GM18502 (cell line): ENCODE results near the gene AURKB.

Experiments
- ATAC-seq: cut with Tn5 transposase; IDR thresholded peaks from one replicate; pipeline ENCODE4 v1.9.1; 2021; ENCODE audit warnings: mild to moderate bottlenecking; ENCODE audit not compliant: unreplicated experiment, poor library complexity

AURKB gene

DNA sequence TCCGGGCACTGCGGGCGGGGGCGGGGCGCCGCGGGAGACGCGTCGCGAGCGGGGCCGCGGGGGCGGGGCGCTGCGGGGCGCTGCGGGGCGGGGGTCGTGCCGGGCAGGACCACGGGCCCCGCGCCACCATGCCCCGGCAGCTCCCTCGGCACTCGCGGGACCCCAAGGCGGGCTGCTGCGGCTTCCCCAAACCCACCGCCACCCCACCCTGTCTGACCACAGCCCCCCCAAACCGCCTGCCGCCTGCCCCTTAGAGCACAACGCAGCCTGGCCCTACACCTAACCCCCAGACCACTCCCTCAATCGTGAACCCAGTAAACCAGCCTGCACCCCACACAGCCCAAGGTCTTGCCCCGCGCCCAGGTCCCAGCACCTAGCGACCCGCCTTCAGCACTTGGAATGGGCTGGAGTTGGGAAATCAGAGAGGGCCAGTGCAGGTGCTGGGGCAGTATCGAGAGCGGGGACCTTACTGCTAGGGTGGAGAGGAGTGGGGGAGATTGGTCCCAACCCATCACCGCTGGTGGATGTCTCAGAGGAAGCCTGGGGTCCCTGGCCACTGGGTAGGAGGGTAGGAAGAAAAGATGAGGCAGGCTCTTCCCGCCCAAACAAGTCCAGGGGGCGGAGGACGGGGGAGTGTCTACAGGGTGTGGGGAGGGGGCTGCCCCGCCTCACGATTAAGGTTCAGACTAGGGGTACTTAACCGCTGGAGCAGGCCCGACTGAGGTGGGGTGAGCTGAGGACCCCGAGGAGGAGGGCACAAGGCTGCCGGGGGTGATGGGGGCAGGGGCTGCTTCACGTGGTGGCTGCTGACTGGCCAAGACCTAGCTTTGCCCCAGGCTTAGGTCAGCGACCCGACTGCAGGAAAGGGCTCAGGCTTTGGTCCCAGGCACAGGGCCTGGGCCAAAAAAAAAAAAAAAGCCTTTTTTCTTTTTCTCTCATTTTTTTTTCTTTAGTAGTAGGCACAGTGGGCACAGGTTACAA, 47.1 kb downstream of the AURKB start:
- no peak for ATAC-seq

DNA sequence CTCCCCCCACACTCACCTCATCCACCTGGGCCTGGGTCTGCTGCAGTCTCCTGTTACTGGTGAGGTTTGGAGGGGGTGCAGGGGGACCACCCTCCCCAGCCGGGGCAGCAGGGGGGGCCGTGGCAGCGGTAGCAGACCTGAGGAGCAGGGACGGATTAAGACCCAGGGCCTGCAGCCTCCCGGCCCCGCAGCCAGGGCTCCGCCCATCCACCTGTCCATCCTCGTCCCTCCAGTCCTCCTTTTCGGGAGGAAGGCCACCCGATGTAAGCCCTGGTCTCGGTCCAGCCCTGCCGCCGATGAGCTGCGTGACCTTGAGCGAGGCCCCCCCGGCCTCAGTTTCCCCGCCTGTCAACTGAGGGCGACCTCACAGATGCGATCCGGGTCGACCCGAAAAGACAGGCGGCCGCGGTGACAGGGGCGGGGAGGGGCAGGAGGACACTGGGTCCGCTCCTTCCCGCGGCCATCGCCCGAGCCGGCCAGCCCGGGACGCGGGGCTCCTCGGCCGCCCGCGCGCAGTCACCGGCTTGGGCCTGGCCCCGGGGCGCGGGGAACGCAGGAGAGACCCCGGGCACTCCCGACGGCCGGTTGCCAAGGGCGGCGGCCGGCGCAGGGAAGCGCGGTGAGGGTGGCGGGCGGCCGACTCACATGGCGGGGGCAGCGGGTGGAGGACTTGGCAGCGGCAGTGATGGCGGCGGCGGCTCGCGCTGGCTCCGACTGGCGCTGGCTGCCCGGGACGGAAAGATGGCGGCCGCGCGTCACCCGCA, 48.0 kb downstream of the AURKB start, which contains the start of gene VAMP2:
Gene VAMP2 (minus strand): TSS at position 716 of the 764 bp plus-strand sequence. CDS start 69 bp downstream, at position 647.
- ATAC-seq: peak; percentile 41

DNA sequence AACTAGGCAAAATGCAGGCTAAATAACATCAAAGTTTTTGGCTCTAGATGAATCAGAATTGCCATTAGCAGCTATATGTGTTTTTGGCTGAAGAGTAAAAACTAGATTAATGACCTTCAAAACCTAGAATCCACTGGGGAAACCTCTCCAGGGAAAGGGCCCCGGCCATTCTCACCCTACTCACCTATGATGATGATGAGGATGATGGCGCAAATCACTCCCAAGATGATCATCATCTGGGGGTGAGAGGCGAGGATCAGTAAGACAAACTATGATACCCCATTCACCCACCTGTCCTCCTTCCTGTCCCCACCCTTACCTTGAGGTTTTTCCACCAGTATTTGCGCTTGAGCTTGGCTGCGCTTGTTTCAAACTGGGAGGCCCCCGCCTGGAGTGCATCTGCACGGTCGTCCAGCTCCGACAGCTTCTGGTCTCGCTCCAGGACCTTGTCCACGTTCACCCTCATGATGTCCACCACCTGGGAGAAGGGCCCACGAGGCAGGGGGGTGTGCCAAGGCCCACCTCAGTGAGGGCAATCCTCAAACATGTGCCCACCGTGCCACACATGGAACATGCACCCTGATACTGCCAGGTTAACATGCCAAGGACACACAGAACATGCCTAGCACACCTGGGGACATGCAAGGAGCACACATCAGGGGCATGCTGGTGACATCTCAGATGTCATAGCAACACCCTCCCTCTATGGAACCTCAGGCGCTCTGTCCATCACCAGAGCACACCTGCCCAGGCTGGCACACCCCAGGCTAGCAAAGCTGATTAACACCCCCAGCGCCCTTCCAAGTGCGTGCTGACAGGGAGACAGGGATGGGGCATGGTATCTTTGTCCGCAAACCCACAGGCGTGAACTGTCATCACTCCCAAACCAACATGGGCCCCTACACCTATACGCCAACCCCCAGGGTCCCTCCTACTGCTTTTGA, 48.8 kb downstream of the AURKB start:
- no peak for ATAC-seq

DNA sequence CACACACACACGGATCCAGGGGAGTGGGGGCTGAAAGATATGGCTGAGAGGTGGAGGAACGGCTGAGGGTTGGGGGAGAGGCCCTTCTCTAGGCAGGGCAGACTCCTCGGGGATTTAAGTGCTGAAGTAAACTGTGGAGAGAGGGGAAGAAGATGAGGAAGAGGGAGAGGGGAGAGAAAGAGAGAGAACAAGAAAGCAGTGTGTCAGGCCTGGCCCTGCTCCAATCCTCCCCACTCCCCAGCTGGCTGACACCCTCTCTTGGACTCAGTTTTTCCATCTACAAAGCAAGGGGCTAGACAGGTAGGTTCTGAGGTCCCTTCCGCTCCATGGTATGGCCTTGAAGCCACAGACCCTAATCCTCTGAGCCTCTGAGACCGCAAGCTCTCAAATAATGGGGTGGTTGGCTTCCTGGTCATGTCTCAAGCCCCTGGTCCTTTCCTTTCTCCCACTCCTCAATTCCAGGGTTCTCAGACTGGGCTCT, 49.6 kb downstream of the AURKB start:
- ATAC-seq: no peak

DNA sequence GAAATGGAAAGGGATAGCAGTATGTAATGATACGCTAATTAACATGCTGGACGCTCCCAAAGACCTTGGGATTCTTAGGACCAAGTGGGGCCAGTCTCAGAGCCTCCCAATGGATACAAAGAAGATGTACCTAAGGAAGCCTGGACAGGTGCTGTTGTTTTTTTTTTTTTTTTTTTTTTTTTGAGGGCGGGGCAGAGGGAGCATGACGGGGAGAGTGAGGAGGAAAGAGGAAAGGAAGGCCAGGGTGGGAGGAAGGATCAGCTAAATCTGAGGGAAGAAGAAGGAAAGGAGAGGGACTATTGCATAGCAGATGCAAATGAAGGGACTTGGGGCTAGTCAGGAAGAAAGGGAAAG, 50.2 kb downstream of the AURKB start:
- ATAC-seq: no peak

DNA sequence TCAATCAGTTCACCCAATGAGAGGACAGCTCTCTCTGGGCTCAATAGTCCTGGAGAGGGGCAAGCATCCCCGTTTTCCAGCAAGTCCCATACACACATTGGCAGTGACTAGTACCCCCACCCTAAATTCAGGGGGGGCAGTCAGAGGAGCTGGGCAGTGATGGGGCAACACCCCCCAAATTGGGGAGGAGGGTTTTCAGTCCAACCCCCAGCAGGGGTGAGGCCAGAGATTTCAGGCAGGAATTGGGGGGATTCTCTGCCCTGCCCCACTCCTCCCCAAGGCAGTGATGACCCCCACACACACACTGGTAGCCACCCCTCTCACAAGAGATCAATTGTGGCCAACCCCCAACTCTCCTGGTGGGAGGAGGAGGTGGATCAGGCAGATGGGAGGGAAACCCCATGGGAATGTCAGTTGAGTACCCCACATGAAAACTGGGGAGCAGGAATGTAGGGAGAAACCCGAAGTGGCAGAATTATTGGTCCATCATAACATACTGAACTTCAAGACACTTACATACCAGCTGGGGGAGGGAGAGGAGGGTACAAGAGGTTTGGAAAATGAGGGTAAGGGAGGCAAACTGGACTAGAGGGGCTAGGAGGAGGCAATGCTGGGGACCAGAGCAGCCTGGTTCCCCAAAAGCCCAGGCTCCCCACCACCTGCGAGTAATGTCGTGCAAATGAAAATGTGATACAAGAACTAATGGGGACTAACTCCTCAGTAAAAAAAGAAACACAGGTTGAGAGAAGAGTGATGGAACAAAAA, 50.7 kb downstream of the AURKB start:
- no peak for ATAC-seq

DNA sequence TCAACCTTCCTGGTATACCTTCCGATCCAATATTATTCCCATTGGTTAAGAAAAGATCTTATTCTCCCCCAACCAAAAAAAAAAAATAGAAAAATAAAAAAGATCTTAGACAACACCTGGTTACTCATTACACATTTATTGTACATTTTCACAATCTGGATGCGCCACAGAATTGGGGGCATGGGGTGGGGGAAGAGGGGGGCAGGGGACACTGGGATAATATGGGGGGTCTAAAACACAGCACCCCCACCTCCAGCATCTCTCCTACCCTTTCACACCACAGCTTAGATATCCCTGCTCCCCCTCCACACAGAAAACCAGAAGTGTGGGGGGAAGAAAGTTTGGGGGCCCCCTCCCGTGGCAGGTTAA, 51.4 kb downstream of the AURKB start:
- ATAC-seq: no peak

DNA sequence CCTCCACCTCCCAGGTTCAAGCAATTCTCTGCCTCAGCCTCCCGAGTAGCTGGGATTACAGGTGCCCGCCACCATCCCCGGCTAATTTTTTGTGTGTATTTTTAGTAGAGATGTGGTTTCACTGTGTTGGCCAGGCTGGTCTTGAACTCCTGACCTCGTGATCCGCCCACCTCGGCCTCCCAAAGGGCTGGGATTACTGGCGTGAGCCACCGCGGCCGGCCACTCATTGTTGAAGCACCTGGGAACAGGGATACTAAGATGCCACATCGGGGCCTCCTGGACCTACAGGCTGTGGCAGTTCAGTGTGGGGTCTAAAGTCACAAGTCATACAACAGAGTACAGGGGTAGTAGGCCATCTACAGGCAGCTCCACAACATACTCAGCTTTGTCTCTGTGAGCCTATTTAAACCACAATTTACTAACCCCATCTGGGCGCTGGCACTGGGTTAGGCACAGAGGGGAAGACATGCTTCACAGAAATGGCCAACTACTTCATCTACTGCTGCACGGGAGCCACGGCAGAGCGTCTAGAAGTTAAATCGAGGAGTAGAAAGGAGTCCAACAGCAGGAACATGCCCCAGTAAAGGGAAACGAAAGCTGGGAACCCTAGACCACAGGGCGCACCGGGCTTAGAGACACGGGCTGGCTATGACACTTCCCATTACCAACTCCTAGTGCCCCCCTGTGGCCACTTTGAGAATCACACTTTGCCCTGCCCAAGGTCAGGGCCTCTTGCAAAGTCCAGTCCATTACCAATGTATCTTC, 51.9 kb downstream of the AURKB start:
- ATAC-seq: no peak

DNA sequence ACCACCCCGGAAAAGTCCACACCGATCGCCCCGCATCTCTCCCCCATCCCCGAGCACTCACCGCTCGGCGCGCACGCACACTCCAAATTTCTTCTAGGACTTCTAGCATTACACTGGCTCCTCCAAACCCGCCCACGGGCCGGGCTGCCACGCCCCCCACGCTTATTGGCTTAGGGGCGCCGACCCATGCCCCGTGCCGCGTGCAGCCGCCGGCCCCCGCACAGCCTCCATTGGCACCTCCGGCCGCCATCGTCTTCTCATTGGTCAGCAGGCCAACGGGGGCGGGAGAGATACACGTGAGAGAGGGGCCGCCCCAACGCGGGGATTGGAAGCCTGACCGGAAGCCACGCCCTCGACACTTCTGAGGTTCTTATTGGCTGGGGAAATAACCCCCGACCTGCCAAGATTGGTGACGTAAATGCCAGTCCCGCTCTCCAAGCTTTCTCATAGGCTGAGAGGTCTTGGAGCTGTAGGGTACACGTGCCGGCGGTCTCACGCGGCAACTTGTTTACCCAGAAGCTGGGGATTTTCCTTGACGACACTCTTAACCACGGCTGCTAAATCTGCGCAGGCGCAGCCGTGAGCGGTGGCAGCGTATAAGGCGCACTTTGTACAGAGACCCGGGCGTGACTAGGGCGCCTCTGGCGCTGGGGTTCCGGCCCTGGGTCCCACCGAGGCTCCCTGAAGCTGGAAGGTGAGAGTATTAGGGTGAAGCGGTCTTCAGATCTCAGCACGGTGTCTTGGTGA, 54.0 kb downstream of the AURKB start:
- ATAC-seq: peak; percentile 82

DNA sequence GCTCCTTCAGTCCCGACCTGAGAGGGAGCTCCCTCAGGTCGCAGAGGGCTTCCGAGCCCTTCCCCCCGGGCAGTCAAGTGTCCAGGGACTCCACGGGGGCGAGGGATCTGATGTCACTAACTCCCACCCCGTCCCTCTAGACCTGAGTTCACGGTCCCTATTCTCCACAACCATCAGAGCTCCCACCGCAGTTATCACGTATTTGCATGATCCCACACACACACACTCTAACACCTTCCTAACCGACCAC, 54.5 kb downstream of the AURKB start:
- no peak for ATAC-seq

DNA sequence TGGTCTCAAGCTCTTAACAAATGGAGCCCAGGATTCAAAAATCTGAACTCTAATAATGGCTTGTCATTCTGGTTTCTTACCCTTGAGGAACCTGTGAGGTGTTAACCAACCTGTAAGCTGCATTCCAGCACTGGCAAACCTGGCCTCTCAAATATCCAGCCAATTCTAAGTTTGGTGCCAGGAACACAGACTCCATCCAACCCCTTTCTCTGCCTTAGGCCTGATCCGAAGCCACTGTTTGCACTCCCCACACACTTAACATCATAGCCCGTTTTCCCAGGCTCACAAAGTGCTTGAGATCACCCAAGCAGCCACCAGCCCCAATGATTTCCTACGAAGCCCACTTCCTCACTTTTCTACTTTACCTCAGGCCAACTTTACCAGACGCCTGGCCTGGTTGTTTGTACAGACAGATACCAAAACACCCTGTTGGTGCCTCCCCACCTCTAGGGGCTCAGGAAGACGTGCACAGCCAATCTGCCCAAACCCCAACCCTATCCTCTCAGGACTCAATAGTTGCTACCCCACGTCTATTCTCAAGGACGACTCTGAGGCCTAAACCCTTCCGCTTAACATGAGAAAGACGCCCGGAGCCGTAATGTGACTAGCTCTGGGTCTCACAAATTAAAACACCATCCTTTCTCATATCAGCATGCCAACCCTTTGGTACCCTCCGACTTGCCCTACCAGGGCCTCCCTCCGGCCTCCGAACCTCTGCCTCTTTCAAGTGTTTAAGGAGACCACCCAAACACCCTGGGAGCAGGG, 55.0 kb downstream of the AURKB start:
- ATAC-seq: no peak
